Thymus (tissue), 11 donors: Measurements from ENCODE around the gene CNNM2. TPM values are rescaled to one million over a fixed set of nuclear protein-coding genes. Genes with fewer than 3 reads are reported as not detected.

ENCODE experiments used
- DNase-seq, 9 donors: peaks; one replicate each; pipeline ENCODE4 v3.0.0-alpha.2; 2013; ENCODE audit warnings: low spot score in 9 of 9, low read depth in 6 of 9, missing footprints in 1 of 9
- H3K27ac ChIP-seq, 2 donors: one replicate each; pipeline ENCODE4 v1.5.1; 2013; ENCODE audit warnings: control low read depth in 1 of 2, low read depth in 1 of 2, low read length in 1 of 2, mild to moderate bottlenecking in 1 of 2, moderate library complexity in 1 of 2
- H3K27me3 ChIP-seq, 2 donors: one replicate each; pipeline ENCODE4 v1.5.1; 2013; ENCODE audit warnings: low read length in 1 of 2; ENCODE audit not compliant: control insufficient read depth in 2 of 2, insufficient read depth in 1 of 2
- H3K36me3 ChIP-seq, 2 donors: one replicate each; pipeline ENCODE4 v1.5.1; 2013; ENCODE audit warnings: low read length in 1 of 2, mild to moderate bottlenecking in 1 of 2, moderate library complexity in 1 of 2; ENCODE audit not compliant: control insufficient read depth in 2 of 2, insufficient read depth in 2 of 2
- H3K4me1 ChIP-seq, 2 donors: one replicate each; pipeline ENCODE4 v1.5.1; 2013; ENCODE audit warnings: low read length in 2 of 2; ENCODE audit not compliant: control insufficient read depth in 2 of 2, insufficient read depth in 2 of 2
- H3K4me3 ChIP-seq, 2 donors: one replicate each; pipeline ENCODE4 v1.5.1; 2013; ENCODE audit warnings: low read length in 2 of 2, control low read depth in 1 of 2, mild to moderate bottlenecking in 1 of 2
- H3K9me3 ChIP-seq, 2 donors: one replicate each; pipeline ENCODE4 v1.5.1; 2013; ENCODE audit warnings: low read length in 1 of 2, mild to moderate bottlenecking in 1 of 2; ENCODE audit not compliant: control insufficient read depth in 2 of 2, insufficient read depth in 1 of 2
- WGBS: extraction: QIAGEN DNeasy Blood & Tissue Kit; methylation state at CpG from one replicate; pipeline ENCODE4 v1.1.7; 2013; 5-methylcytosine and 5-hydroxymethylcytosine counted together
- polyA plus RNA-seq: library from polyadenylated mRNA; stranded (reverse); fragments of 200-250 nt; gene quantifications from one replicate; pipeline ENCODE4 v1.2.3, GENCODE V29; 2013
- total RNA-seq: library from RNA; stranded (reverse); fragments of 120-200 nt; gene quantifications from one replicate; pipeline ENCODE4 v1.2.4, GENCODE V29; 2013
- donor health status: healthy.

Gene CNNM2
- total and polyA plus RNA-seq, 2 donors = 1.5 to 2.1 TPM

DNA sequence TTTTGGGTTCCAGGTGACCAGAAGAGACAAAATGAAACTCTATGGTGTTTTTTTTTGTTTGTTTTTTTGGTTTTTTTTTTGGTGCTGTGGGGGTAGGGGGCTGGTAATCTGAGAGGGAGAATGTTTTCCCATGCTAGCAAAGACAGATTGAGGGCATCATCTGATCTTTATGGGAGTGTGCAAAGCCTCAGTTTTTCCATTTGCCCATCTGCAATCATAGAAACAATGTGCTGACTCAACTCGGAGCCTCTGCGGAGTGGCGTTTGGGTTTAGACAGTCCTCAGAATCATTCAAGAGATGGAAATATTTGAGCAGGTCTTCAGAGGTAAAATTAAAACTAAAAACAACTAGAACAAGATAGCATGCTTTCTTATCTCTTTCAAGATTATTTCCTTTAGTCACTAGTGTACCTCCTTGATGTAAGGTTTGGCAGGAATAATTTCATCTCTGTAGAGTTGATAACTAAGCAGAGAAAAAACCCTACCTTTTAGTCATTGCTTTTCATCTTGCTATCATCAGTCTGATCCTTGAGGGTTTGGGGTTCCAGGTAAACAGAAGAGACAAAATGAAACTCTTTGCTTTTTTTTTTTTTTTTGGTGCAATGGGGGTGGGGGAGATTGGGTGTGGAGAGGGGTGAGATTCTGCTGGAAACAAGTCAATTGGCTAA, 18.0 kb downstream of the CNNM2 start:
- no peaks in the 10 kb centered on the region for H3K36me3 ChIP-seq
- no peaks in the 10 kb centered on the region for H3K9me3 ChIP-seq
- H3K27me3 ChIP-seq = no peaks in the 10 kb centered on the region
- no peak overlapping the region for H3K27ac ChIP-seq
- peaks cover 0 to 9% of the 10 kb centered on the region in 2 donors for H3K4me1 ChIP-seq
- 91% methylated on average over 3 of the region's 3 CpGs for WGBS
- peak in 1 of 9 donors; percentile 16 for DNase-seq
- no peak overlapping the region for H3K4me3 ChIP-seq

GRCh38 chr10:102941401-102941800, 23.3 kb downstream of the CNNM2 start:
- Histone ChIP-seq H3K9me3 (no peaks in the 10 kb centered on the region), H3K4me3 (no peak overlapping the region), H3K4me1 (peaks cover 0 to under 1% of the 10 kb centered on the region in 2 donors), H3K27me3 (no peaks in the 10 kb centered on the region), H3K36me3 (no peaks in the 10 kb centered on the region), H3K27ac (no peak overlapping the region)
- WGBS = 98% methylated on average over 3 of the region's 3 CpGs
- no peak for DNase-seq

DNA sequence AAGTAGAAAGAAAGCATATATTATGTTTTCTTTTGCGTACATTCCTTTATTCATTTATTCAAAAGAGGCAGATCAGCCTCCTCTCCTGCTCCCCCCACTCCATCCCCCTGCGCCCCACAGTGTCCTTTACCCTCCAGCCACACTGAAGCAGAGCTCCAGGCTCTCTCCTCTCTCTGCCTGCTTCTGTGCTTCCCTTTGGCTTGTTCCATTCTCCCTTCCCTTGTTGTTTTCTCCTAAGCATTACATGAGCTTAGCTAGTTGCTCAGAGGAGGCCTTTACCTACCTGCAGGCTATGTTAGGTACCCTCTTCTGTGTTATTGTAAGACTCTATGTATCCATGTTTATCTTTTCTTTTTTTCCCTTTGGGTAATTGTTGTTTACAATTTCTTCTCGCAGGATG, 27.4 kb downstream of the CNNM2 start:
- Histone ChIP-seq H3K27ac (no peak overlapping the region), H3K4me1 (no peaks in the 10 kb centered on the region), H3K36me3 (no peaks in the 10 kb centered on the region), H3K27me3 (no peaks in the 10 kb centered on the region), H3K4me3 (no peak overlapping the region), H3K9me3 (no peaks in the 10 kb centered on the region)
- 98% methylated on average over 3 of the region's 3 CpGs for WGBS
- no peak for DNase-seq

GRCh38 chr10:102945962-102946361, 27.9 kb downstream of the CNNM2 start:
- H3K4me3 ChIP-seq = no peak overlapping the region
- 97% methylated on average over 2 of the region's 2 CpGs for WGBS
- H3K9me3 ChIP-seq = no peaks in the 10 kb centered on the region

GRCh38 chr10:102946992-102947391, 28.9 kb downstream of the CNNM2 start:
- no peaks in the 10 kb centered on the region for H3K36me3 ChIP-seq
- H3K4me1 ChIP-seq = no peaks in the 10 kb centered on the region
- DNase-seq = no peak
- WGBS = 96% methylated on average over 2 of the region's 2 CpGs
- H3K27me3 ChIP-seq = no peaks in the 10 kb centered on the region
- no peaks in the 10 kb centered on the region for H3K9me3 ChIP-seq
- no peak overlapping the region for H3K4me3 ChIP-seq
- no peak overlapping the region for H3K27ac ChIP-seq

More at GRCh38 chr10:102945962-102946361, 27.9 kb downstream of the CNNM2 start:
- no peak for DNase-seq
- Histone ChIP-seq H3K27me3 (no peaks in the 10 kb centered on the region), H3K27ac (no peak overlapping the region), H3K4me1 (no peaks in the 10 kb centered on the region), H3K36me3 (no peaks in the 10 kb centered on the region)

GRCh38 chr10:102948176-102948575, 30.1 kb downstream of the CNNM2 start:
- peak in 1 of 9 donors; percentile 9 for DNase-seq
- no peaks in the 10 kb centered on the region for H3K36me3 ChIP-seq
- H3K27ac ChIP-seq = no peak overlapping the region
- WGBS = 78% methylated on average over 4 of the region's 4 CpGs
- no peaks in the 10 kb centered on the region for H3K9me3 ChIP-seq
- H3K4me1 ChIP-seq = no peaks in the 10 kb centered on the region
- no peaks in the 10 kb centered on the region for H3K27me3 ChIP-seq
- H3K4me3 ChIP-seq = no peak overlapping the region

GRCh38 chr10:102948786-102949185, 30.7 kb downstream of the CNNM2 start:
- 98% methylated on average over 3 of the region's 3 CpGs for WGBS
- Histone ChIP-seq H3K9me3 (no peaks in the 10 kb centered on the region), H3K4me1 (no peaks in the 10 kb centered on the region), H3K27me3 (no peaks in the 10 kb centered on the region), H3K4me3 (no peak overlapping the region), H3K27ac (no peak overlapping the region), H3K36me3 (no peaks in the 10 kb centered on the region)
- DNase-seq = no peak

DNA sequence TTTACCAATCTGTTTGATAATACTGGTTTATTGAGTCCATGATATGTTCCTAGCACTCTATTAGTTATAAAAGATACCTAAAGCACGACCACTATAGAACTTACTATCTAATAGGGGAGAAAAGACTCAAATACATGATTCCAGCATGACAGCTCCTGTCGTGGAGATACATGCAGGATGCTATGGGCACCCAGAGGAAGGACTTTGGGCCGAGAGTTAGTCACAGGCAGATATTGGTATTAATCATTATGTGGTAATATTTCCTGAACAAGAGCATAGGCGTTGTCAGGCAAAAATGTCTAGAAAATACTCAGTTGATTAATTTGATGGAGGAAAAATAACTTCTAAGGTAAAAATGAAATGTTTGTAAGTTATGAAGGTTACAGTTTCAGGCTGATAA, 31.8 kb downstream of the CNNM2 start:
- 97% methylated on average over 4 of the region's 4 CpGs for WGBS
- Histone ChIP-seq H3K36me3 (no peaks in the 10 kb centered on the region), H3K27me3 (no peaks in the 10 kb centered on the region), H3K9me3 (no peaks in the 10 kb centered on the region), H3K4me3 (no peak overlapping the region), H3K4me1 (no peaks in the 10 kb centered on the region), H3K27ac (no peak overlapping the region)
- no peak for DNase-seq

DNA sequence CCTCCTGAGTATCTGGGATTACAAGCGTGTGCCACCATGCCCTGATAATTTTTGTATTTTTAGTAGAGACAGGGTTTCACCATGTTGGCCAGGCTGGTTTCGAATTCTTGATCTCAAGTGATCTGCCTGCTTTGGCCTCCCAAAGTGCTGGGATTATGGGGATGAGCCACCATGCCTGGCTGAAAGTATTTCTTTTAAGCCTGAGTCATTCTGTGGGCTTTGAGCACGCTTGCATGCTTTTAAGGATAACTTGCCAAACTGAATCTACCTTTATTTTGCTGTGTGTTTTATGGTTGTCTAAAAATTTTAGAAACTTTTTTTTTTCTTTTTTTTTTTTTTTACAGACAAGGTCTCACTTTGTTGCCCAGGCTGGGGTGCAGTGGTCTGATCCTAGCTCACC, 33.2 kb downstream of the CNNM2 start:
- Histone ChIP-seq H3K27ac (no peak overlapping the region), H3K9me3 (no peaks in the 10 kb centered on the region), H3K4me3 (no peak overlapping the region), H3K4me1 (no peaks in the 10 kb centered on the region), H3K36me3 (no peaks in the 10 kb centered on the region), H3K27me3 (no peaks in the 10 kb centered on the region)
- no peak for DNase-seq
- 96% methylated on average over 3 of the region's 3 CpGs for WGBS
